Anterior cingulate cortex (tissue), 58 donors: ENCODE data around the gene TSEN2.
"Not testable (repeated sequence)": the region's sequence is repeated elsewhere in the genome, so short reads cannot be mapped to it uniquely, and the experiment has no call there.

Experiments used
- DNase-seq, 58 donors: peaks; one replicate each; lab custom pipeline; 2025; lab: John Stamatoyannopoulos, UW

Gene TSEN2

DNA sequence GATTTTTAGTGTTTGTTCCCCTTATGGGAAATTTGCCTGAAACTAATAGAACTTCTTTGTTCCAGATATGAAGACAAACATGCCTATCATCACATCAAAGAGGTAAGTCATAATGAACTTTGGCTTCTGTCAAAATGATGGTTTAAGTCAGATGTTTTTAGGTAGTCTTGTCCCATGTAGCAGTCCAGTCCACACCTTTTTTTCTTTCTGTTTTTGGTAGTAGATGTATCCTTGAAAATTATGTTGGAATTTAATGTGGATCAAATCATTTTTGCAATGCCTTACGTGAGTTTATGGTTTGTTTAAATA, 12.1 kb downstream of the TSEN2 start:
- no peak for DNase-seq

DNA sequence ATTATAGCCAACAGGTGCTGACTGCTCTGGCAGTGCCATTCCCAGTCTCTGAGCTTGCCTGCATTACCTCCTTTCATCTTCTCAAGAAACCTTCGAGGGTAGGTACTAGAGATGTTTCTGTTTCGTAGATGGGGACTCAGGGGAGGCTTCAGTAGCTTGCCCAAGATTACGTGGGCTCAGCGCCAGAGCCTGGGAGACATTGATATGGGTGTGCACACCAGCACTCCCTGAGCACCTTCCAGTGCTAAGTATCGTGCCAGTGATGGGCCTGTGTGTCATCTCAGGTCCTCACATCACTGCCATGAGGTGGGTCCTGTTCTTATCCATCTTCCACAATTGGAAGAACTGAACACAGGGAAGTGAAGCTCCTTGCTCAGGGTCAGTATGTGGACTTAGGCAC, 15.2 kb downstream of the TSEN2 start:
- no peak for DNase-seq

DNA sequence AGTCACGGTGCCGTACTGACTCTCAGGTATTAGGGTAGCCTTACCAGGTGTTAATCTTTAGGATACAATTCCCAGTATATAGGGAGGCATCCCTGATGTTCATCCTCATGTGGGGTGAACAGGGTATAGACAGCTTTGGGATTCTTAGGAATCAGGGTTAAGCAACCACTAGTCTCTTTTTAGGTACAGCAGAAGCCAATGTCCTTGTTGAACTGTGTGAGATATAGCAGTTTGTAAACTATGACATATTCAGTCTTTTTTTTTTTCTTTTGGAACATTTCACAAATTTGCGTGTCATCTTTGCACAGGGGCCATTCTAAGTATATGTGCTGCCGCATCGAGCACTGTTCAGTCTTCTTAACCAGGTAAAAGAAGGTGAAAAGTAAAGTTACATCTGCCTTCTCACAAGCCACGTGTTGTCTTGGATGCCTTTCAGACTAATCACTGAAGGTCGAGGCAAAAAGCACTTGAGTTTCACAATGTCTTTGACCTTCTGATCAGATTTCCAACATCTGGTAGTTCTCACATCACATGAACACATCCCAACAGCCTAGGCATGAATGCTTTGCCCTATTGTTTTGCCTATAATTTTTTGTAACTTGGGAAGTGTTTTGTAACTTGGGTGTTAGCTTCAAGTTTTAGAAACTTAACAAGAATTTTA, 17.2 kb downstream of the TSEN2 start:
- no peak for DNase-seq

- no peak for DNase-seq
Measured at GRCh38 chr3:12503126-12503957, 19.1 kb downstream of the TSEN2 start.

GRCh38 chr3:12506201-12506709, 22.0 kb downstream of the TSEN2 start:
- DNase-seq: no peak

DNA sequence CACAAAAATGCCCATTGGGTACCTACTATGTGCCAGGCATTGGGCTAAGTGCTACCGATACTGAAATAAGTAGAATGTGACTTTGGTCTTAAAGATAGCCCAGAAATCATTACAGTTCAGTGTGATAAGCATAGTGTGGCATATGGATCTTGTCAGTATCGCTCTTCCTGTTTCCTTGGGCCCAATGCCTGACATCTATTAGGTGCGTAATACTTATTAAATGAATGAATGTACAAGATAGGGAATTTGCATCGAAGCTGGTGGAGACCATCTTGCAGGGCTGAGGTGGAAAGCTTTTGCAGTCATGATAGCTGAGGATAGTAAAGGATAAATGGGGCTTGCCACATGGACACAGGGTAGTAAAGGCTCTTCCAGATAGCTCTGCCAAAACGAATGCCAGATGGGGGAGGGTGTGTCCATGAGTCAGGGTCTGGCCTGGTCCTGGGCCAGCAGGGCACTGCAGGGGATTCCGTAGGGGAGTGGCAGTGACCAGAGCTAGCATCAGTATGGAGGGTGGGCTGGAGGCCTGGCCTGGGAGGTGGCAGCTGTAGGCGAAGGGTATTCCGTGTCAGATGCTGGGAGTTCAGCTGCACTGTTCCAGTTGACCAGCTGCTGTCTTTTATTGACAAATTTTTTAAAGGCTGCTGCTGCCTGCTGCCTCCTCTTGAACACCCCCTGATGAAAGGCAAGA, 23.5 kb downstream of the TSEN2 start:
- DNase-seq: no peak

GRCh38 chr3:12508291-12508700, 24.0 kb downstream of the TSEN2 start:
- peak in 1 of 58 donors; percentile 6 for DNase-seq

DNA sequence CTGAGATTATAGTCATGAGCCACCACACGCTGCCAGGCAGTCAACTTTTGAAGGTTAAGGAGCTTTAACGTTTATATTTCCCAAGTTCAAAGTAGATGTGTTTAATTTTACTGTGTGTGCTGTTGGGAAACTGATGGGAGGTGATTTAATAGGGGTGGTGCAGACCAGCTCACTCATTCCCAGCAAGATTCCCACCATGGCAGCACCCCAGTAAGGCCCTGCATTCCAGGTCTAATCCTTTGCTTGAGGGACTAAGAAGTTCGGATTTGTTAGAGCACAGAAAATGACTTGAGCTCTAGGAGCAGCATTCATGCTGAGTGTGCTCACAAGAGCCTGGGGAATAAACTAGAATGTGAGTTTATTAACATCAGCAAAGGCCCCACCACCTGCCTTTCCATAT, 25.2 kb downstream of the TSEN2 start:
- DNase-seq: no peak

DNA sequence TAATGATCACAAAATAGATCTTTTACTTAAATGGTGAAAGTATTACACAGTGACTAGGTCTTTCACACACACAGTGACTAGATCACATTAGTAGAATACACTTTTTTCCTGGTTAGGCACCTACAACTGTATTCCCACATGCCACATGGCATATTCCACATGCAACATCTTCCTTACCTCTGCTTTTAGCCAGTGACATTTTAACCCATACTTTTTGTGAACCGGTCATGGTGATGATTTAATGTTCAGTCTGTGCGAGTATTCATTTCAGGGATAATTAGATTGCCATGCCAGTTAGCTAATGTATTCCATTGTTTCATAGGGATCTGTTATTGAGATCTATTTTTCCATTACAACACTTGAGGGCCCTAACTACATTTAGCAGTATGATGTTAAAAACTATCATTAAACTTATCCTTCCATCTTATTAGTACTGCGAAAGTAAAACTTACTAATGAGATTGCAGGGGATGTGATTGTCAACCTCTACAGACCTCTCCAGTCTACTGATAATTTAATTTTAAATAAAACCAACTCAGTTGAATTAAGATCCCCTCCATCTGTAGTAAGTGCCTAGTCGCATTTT, 28.3 kb downstream of the TSEN2 start:
- DNase-seq: no peak

DNA sequence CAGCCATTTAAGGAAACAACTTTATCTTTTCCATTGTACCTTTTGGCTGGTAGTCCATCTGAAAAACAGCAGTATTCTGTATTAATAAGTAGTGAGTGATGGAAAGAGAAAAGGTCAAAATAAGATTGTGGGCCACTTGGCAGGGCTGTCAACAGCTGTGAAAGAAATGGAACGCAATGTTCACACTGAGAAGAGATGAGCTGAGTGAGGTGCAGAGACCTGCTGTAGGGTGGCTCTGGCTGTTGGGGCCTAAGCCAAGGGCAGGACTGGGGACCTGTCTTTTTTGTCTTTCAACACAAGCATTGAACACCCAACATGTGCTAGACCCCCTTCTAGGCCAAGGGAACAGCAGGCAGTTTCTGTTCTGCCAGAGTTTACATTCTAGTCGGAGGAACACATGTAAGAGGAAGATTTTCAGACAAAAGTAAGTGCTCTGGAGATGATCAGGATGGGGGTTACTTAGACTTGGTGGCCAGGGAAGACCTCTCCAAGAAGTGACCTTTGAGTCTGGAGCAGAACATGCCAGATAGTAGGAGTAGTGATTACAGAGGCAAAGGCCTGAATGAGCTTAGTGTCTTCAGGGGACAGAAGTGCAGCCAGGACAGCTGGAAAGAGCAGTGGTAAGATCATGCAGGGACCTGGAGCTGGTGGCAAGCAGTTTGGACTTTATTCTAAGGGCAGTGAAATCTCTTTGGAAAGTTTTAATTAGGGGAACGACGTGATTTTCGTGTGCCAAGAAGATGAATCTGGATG, 29.6 kb downstream of the TSEN2 start:
- DNase-seq: no peak

GRCh38 chr3:12515631-12516030, 31.4 kb downstream of the TSEN2 start:
- no peak for DNase-seq

DNA sequence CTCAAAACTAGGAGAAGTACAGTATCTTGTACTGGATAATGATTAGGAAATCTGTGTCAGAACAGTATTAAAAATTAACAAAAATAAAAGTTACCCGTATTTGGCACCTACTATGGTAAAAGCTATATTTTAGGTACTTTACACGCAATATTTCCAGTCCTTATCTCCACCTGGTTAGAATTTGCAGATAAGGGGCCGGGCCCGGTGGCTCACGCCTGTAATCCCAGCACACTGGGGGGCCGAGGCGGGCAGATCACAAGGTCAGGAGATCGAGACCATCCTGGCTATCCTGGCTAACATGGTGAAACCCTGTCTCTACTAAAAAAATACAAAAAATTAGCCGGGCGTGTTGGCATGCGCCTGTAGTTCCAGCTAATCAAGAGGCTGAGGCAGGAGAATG, 32.6 kb downstream of the TSEN2 start:
- DNase-seq: no peak

GRCh38 chr3:12518261-12519028, 34.2 kb downstream of the TSEN2 start:
- DNase-seq: no peak

- no peak for DNase-seq
Measured at GRCh38 chr3:12521010-12521409, 36.7 kb downstream of the TSEN2 start.

DNA sequence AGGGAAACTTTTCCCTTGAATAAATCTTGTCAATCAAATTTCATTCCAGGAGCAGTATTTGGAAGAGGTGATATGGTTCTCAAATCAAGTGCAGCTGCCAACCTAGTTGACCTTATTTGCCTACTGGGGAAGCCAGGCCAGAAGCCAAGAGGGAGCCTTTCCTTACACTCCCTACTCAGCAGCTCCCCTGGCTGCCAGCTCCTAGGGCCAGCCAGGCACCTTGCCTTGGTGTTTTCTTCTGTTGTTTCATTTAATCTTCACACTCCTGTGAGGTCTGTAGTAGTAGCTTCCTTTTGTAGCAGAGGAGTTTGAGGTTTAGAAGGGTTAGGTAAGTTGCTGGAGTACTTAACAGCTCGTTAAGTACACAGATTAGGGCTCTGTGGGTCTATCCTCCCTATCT, 38.4 kb downstream of the TSEN2 start:
- DNase-seq: no peak

GRCh38 chr3:12527757-12528143, 43.5 kb downstream of the TSEN2 start:
- DNase-seq: no peak

DNA sequence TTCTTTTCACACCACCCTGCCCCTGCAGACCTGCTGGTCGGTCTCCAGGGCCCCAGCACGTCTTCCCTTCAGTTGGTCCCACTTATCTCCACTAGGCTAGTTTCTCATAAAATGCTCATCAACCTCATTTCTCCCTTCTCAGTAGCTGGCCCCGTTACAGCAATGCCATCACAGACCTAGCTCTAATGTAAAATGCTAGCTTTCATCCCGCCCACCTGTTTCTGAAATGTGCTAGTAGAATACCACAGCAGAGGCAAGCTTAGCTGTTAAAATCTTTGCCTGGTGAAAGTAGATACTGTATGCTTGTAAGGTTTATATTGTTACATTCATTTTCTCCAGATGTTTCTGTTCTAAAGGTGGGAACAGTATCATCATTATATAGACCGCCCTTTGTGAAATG, 47.9 kb downstream of the TSEN2 start:
- peak in 11 of 58 donors; percentile 10 to 73 (median 30) for DNase-seq

DNA sequence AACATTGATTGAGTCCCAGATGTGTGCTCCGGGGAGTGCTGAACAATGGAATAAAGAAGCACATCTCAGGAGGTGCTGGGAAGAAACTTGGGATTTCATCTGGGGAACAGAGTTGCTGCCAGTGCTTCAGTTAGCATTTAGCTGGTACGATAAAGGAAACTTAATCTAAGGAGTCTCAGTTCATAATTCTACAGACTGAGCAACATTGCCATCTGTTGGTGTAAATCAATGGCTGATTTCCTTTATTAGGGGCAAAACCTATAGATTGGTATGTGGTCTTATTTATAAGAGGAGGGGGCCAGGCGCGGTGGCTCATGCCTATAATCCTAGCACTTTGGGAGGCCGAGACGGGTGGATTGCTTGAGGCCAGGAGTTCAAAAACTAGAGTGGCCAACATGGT, 52.1 kb downstream of the TSEN2 start:
- no peak for DNase-seq

- DNase-seq: no peak
Measured at GRCh38 chr3:12541625-12542024, 57.3 kb downstream of the TSEN2 start.

GRCh38 chr3:12543497-12543896, 59.2 kb downstream of the TSEN2 start:
- DNase-seq: not testable (repeated sequence)
